ENCODE data around the gene PPP1R9A.

DNA sequence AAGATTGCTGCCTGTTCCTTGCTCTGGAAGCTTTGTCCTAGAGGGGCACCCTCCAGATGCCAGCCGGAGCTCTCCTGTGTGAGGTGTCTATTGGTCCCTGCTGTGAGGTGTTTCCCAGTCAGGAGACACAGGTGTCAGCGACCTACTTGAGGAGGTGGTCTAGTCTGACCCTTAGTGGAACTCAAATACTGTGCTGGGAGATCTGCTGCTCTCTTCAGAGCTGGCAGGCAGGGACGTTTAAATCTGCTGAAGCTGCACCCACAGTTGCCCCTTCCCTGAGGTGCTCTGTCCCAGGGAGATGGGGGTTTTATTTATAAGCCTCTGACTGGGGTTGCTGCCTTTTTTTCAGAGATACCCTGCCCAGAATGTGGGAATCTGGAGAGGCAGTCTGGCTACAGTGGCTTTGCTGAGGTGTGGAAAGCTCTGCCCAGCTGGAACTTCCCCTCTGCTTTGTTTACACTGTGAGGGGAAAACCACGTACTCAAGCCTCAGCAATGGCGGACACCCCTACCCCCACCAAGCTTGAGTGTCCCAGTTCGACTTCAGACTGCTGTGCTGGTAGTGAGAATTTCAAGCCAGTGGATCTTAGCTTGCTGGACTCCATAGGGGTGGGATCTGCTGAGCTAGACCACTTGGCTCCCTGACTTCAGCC, 119.2 kb downstream of the PPP1R9A start:
- TF ChIP-seq, protein P1, sequence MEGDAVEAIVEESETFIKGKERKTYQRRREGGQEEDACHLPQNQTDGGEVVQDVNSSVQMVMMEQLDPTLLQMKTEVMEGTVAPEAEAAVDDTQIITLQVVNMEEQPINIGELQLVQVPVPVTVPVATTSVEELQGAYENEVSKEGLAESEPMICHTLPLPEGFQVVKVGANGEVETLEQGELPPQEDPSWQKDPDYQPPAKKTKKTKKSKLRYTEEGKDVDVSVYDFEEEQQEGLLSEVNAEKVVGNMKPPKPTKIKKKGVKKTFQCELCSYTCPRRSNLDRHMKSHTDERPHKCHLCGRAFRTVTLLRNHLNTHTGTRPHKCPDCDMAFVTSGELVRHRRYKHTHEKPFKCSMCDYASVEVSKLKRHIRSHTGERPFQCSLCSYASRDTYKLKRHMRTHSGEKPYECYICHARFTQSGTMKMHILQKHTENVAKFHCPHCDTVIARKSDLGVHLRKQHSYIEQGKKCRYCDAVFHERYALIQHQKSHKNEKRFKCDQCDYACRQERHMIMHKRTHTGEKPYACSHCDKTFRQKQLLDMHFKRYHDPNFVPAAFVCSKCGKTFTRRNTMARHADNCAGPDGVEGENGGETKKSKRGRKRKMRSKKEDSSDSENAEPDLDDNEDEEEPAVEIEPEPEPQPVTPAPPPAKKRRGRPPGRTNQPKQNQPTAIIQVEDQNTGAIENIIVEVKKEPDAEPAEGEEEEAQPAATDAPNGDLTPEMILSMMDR (IDR thresholded peaks at IDR 0.05) = no peak
- TF ChIP-seq POLR2A (IDR thresholded peaks at IDR 0.05) = no peak
